GM12878 (cell line): ENCODE measurements around the gene TSPO2. TPM values are rescaled to one million over a fixed set of nuclear protein-coding genes. Genes with fewer than 3 reads are reported as not detected.

Source experiments
- ATF3 ChIP-seq: IDR thresholded peaks from 2 replicates; pipeline ENCODE4 v1.6.1; 2011; ENCODE audit warnings: low read depth, mild to moderate bottlenecking, low read length, moderate library complexity, borderline replicate concordance; ENCODE audit errors: extremely low read depth
- CHD1 ChIP-seq: IDR thresholded peaks from 2 replicates; pipeline ENCODE4 v1.6.1; 2012; ENCODE audit warnings: low read depth, low read length, improper control_type of control experiment
- CHD2 ChIP-seq: IDR thresholded peaks from 2 replicates; pipeline ENCODE4 v1.6.1; 2011; ENCODE audit warnings: low read depth, low read length, improper control_type of control experiment, borderline replicate concordance
- CREB1 ChIP-seq: IDR thresholded peaks from 2 replicates; pipeline ENCODE4 v1.6.1; 2012; ENCODE audit warnings: low read depth, mild to moderate bottlenecking, inconsistent platforms
- FOS ChIP-seq: IDR thresholded peaks from 3 replicates; pipeline ENCODE4 v1.6.1; 2011; ENCODE audit warnings: borderline replicate concordance; ENCODE audit not compliant: insufficient read length; ENCODE audit errors: extremely low read depth
- HCFC1 ChIP-seq: fragments of 150-350 bp; IDR thresholded peaks from 2 replicates; pipeline ENCODE4 v1.6.1; 2014; ENCODE audit warnings: low read length
- HDAC6 ChIP-seq: fragments of 200-600 bp; sonication (generic); IDR thresholded peaks from one replicate; pipeline ENCODE4 v1.8.0; 2017; ENCODE audit warnings: antibody characterized with exemption; ENCODE audit not compliant: unreplicated experiment
- IKZF1 ChIP-seq: fragments of 450-650 bp; conservative IDR thresholded peaks from 2 replicates; pipeline ENCODE4 v1.6.1; 2017; ENCODE audit warnings: antibody characterized with exemption, mild to moderate bottlenecking
- KDM1A ChIP-seq: fragments of 200-600 bp; sonication (generic); IDR thresholded peaks from 2 replicates; pipeline ENCODE4 v1.6.1; 2016; ENCODE audit warnings: borderline replicate concordance
- MTA2 ChIP-seq: fragments of 450-650 bp; IDR thresholded peaks from 2 replicates; pipeline ENCODE4 v1.6.1; 2016; ENCODE audit warnings: low read depth, mild to moderate bottlenecking, moderate library complexity
- NR2F1 ChIP-seq: fragments of 450-650 bp; conservative IDR thresholded peaks from 2 replicates; pipeline ENCODE4 v1.6.1; 2017; ENCODE audit warnings: mild to moderate bottlenecking
- NRF1 ChIP-seq: conservative IDR thresholded peaks from 2 replicates; pipeline ENCODE4 v1.6.1; 2011; ENCODE audit warnings: mild to moderate bottlenecking, low read depth, low read length, improper control_type of control experiment
- POLR2A ChIP-seq: IDR thresholded peaks from 2 replicates; pipeline ENCODE4 v1.6.1; 2011; ENCODE audit warnings: low read depth, mild to moderate bottlenecking, low read length
- POLR2AphosphoS5 ChIP-seq: IDR thresholded peaks from 2 replicates; pipeline ENCODE4 v1.6.1; 2011; ENCODE audit warnings: mild to moderate bottlenecking, low read length, inconsistent platforms
- RAD21 ChIP-seq: IDR thresholded peaks from 2 replicates; pipeline ENCODE4 v1.6.1; 2011; ENCODE audit warnings: mild to moderate bottlenecking, low read depth, low read length, moderate library complexity; ENCODE audit not compliant: insufficient read depth
- SIX5 ChIP-seq: IDR thresholded peaks from 2 replicates; pipeline ENCODE4 v1.6.1; 2011; ENCODE audit warnings: mild to moderate bottlenecking, low read depth, low read length, moderate library complexity; ENCODE audit not compliant: severe bottlenecking
- STAT1 ChIP-seq: fragments of 450-650 bp; conservative IDR thresholded peaks from 2 replicates; pipeline ENCODE4 v1.6.1; 2014; ENCODE audit warnings: antibody characterized with exemption, mild to moderate bottlenecking
- STAT3 ChIP-seq: IDR thresholded peaks from 2 replicates; pipeline ENCODE4 v1.6.1; 2011; ENCODE audit warnings: low read depth, low read length, improper control_type of control experiment
- TBL1XR1 ChIP-seq: IDR thresholded peaks from 2 replicates; pipeline ENCODE4 v1.6.1; 2012; ENCODE audit warnings: low read depth, low read length, improper control_type of control experiment
- TCF12 ChIP-seq: IDR thresholded peaks from 2 replicates; pipeline ENCODE4 v1.6.1; 2011; ENCODE audit warnings: low read depth, mild to moderate bottlenecking, low read length
- YBX1 ChIP-seq: fragments of 450-650 bp; IDR thresholded peaks from 2 replicates; pipeline ENCODE4 v1.6.1; 2016; ENCODE audit warnings: antibody characterized with exemption
- YY1 ChIP-seq: IDR thresholded peaks from 2 replicates; pipeline ENCODE4 v1.6.1; 2011; ENCODE audit warnings: low read depth, mild to moderate bottlenecking, low read length
- ZSCAN29 ChIP-seq: fragments of 450-650 bp; IDR thresholded peaks from 2 replicates; pipeline ENCODE4 v1.6.1; 2017; ENCODE audit warnings: mild to moderate bottlenecking, moderate library complexity
- ZZZ3 ChIP-seq: IDR thresholded peaks from 2 replicates; pipeline ENCODE4 v1.6.1; 2011; ENCODE audit warnings: low read depth; ENCODE audit not compliant: control insufficient read depth, insufficient read length
- polyA plus RNA-seq, 11 experiments: library from polyadenylated mRNA; depleted of rRNA in 4 of 11; unstranded in 6 of 11; stranded (reverse) in 5 of 11; fragments of >200 nt; fragmentation: Nextera tagmentation in 4 of 11; fragmentation: Illumina TruSeq in 1 of 11; extraction: Ambion mirVana in 4 of 11; extraction: Trizol in 1 of 11; gene quantifications; 1 replicate in 1 of 11; 2 replicates in 10 of 11; pipeline versions ENCODE4 v1.2.1 to v1.2.3, GENCODE V29; 2011 to 2016; ENCODE audit warnings: inconsistent platforms in 2 of 11, missing spikeins in 2 of 11, low read depth in 1 of 11
- total RNA-seq, 4 experiments: library from RNA; depleted of rRNA in 3 of 4; stranded (reverse); fragments of >200 nt in 3 of 4; fragmentation: Illumina TruSeq in 1 of 4; extraction: Trizol in 1 of 4; gene quantifications; 2 replicates each; pipeline versions ENCODE4 v1.2.1 to v1.2.3, GENCODE V29; 2013 to 2021
- TF ChIP-seq, protein P1 (sequence below): fragments of 450-650 bp; formaldehyde crosslinking; IDR thresholded peaks from 2 replicates; pipeline ENCODE4 v1.5.0; 2022; ENCODE audit warnings: mild to moderate bottlenecking, missing genetic modification characterization
- TF ChIP-seq, protein P2 (sequence below): fragments of 450-650 bp; formaldehyde crosslinking; IDR thresholded peaks from 2 replicates; pipeline ENCODE4 v1.4.0; 2022; ENCODE audit warnings: mild to moderate bottlenecking, moderate library complexity

The TSPO2 gene
- total and polyA plus RNA-seq, 10 of the 15 experiments (the other 5 are each of a cell fraction or from before 2014, with no cell fraction given), result not detected

- TF ChIP-seq ATF3 (no peak), ZZZ3 (no peak), ZSCAN29 (no peak), RAD21 (no peak), CREB1 (peak; percentile 66; the same call in 1 of the 2 replicates), TCF12 (no peak), POLR2AphosphoS5 (peak; percentile 71; the same call in 1 of the 2 replicates), IKZF1 (no peak), POLR2A (no peak), YY1 (no peak), HCFC1 (0 out of 2 replicates have a peak, but pooled peaks have one; percentile 15), NRF1 (no peak), SIX5 (no peak), FOS (no peak), TBL1XR1 (no peak), STAT3 (no peak), MTA2 (no peak), NR2F1 (no peak), HDAC6 (no peak), CHD1 (no peak), KDM1A (no peak), YBX1 (no peak), STAT1 (no peak), CHD2 (no peak)
- TF ChIP-seq, protein P1, sequence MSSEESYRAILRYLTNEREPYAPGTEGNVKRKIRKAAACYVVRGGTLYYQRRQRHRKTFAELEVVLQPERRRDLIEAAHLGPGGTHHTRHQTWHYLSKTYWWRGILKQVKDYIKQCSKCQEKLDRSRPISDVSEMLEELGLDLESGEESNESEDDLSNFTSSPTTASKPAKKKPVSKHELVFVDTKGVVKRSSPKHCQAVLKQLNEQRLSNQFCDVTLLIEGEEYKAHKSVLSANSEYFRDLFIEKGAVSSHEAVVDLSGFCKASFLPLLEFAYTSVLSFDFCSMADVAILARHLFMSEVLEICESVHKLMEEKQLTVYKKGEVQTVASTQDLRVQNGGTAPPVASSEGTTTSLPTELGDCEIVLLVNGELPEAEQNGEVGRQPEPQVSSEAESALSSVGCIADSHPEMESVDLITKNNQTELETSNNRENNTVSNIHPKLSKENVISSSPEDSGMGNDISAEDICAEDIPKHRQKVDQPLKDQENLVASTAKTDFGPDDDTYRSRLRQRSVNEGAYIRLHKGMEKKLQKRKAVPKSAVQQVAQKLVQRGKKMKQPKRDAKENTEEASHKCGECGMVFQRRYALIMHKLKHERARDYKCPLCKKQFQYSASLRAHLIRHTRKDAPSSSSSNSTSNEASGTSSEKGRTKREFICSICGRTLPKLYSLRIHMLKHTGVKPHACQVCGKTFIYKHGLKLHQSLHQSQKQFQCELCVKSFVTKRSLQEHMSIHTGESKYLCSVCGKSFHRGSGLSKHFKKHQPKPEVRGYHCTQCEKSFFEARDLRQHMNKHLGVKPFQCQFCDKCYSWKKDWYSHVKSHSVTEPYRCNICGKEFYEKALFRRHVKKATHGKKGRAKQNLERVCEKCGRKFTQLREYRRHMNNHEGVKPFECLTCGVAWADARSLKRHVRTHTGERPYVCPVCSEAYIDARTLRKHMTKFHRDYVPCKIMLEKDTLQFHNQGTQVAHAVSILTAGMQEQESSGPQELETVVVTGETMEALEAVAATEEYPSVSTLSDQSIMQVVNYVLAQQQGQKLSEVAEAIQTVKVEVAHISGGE, result no peak
- TF ChIP-seq, protein P2, sequence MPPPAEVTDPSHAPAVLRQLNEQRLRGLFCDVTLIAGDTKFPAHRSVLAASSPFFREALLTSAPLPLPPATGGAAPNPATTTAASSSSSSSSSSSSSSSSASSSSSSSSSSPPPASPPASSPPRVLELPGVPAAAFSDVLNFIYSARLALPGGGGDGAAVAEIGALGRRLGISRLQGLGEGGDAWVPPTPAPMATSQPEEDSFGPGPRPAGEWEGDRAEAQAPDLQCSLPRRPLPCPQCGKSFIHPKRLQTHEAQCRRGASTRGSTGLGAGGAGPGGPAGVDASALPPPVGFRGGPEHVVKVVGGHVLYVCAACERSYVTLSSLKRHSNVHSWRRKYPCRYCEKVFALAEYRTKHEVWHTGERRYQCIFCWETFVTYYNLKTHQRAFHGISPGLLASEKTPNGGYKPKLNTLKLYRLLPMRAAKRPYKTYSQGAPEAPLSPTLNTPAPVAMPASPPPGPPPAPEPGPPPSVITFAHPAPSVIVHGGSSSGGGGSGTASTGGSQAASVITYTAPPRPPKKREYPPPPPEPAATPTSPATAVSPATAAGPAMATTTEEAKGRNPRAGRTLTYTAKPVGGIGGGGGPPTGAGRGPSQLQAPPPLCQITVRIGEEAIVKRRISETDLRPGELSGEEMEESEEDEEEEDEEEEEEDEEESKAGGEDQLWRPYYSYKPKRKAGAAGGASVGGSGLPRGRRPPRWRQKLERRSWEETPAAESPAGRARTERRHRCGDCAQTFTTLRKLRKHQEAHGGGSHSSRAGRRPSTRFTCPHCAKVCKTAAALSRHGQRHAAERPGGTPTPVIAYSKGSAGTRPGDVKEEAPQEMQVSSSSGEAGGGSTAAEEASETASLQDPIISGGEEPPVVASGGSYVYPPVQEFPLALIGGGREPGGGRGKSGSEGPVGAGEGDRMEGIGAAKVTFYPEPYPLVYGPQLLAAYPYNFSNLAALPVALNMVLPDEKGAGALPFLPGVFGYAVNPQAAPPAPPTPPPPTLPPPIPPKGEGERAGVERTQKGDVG, result no peak
These were observed 29.2 kb downstream of the TSPO2 start (continued) for GRCh38 chr6:41071501-41071922.
